ENCODE measurements around the gene HCK. TPM values are rescaled to one million over a fixed set of nuclear protein-coding genes. Genes with fewer than 3 reads are reported as not detected.
"Not testable (repeated sequence)": the region's sequence is repeated elsewhere in the genome, so short reads cannot be mapped to it uniquely, and the experiment has no call there.

The HCK gene
- polyA plus RNA-seq, 4 donors: 1.9 to 3.0 (median 2.4) TPM

DNA sequence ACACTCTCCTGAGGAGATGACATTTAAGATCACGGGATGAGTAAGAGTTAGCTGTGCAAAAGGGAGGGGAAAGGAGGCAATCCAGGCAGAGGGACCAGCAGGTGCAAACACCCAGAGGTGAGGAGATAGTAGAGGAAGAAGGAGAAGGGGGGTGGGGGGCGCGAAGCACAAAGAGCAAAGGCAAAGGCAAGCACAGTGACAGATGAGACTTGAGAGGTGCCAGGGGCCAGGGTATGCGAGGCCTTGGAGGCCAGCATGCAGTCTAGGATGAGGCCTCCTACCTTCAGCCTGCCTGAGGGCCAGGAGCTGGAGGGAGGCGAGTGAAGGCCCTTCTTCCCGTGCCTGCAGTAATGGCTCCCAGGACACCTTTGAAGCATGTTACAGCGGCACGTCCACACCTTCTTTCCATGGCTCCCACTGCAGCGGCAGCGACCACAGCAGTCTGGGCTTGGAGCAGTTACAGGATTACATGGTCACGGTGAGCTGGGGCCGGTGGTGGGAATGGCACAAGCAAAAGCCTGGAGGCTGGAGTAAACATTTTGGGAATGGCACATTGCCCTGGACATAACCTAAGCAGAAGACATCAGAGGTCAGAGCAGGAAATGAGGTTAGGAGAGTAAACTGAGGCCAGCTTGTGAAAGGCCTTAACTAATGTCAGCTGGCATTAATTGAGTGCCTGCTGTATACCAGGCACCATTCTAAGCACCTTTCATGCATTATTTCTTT lies 23.2 kb upstream of the HCK start:
- DNase-seq (ENCODE audit: low read depth in 4 of 4, low spot score in 2 of 4): peak in 3 of 4 donors; percentile 41 to 62 (median 44)

DNA sequence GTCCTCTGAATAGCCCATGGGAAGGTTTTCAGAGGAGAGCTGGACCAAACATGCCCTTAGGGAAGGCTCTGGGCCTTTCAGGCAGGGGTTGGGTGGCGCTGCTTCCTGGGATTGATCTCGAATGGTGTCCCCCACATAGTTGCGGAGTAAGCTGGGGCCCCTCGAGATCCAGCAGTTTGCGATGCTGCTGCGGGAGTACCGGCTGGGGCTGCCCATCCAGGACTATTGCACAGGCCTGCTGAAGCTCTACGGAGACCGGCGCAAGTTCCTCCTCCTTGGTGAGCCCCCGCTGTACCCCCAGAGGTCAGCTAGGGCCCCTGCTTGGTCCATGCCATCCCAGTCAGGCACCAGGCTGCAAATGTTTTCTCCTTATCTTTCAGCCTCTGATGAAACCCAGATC lies 22.5 kb upstream of the HCK start:
- DNase-seq (ENCODE audit: low read depth in 4 of 4, low spot score in 2 of 4): no peak

DNA sequence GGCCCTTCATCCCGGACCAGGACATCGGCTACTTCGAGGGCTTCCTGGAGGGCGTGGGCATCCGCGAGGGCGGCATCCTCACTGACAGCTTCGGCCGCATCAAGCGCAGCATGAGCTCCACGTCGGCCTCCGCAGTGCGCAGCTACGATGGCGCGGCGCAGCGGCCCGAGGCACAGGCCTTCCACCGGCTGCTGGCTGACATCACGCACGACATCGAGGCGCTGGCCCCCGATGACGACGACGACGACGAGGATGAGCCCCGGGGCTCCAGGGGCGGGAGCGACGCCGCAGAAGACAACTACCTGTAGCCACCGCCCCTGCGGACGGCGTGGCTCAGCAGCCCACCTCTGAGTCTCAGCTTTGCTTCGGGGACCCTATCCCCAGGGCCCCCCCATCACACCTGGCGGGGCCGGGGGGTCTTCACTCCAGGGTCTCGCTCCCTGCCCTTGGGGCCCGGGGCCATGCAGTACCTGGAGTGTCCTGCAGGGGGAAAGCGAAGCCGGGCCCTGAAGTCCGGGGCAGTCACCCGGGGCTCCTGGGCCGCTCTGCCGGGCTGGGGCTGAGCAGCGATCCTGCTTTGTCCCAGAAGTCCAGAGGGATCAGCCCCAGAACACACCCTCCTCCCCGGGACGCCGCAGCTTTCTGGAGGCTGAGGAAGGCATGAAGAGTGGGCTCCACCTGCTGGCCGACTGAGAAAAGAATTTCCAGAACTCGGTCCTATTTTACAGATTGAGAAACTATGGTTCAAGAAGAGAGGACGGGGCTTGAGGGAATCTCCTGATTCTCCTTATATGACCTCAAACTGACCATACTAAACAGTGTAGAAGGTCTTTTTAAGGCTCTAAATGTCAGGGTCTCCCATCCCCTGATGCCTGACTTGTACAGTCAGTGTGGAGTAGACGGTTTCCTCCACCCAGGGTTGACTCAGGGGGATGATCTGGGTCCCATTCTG lies 20.8 kb upstream of the HCK start:
- peak in 2 of 4 donors; percentile 63 to 73 for DNase-seq (ENCODE audit: low read depth in 4 of 4, low spot score in 2 of 4)

DNA sequence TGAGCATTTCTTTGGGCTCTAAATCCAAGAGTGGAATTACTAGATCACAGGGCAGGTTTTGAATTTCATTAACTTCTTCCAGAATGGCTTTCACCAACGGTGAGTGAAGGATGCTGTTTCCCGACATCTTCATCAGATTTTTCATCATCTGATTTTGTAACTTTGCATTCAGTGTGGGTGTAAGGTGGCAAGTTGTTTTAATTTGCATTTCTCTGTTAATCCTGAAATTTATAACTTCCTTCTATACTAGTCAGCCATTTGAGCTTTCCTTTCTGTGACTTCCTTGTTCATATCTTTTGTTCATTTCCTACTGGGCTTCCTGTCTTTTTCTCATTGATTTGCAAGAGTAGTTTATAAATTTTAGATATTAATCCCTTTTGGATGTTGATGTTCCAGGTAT lies 18.7 kb upstream of the HCK start:
- DNase-seq (ENCODE audit: low read depth in 4 of 4, low spot score in 2 of 4): no peak

DNA sequence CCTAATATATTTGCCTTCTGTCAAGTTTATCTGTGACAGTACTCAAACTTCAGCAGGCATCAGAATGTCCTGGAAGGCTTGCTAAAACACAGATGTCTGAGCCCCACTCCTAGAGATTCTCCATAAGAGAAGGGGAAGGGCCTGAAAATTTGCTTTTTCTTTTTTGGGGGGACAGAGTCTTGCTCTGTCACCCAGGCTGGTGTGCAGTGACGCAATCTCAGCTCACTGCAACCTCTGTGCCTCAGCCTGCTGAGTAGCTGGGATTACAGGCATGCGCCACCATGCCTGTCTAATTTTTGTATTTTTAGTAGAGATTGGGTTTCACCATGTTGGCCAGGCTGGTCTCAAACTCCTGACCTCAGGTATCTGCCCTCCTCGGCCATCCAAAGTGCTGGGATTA lies 18.3 kb upstream of the HCK start:
- not testable (repeated sequence) for DNase-seq (ENCODE audit: low read depth in 4 of 4, low spot score in 2 of 4)

DNA sequence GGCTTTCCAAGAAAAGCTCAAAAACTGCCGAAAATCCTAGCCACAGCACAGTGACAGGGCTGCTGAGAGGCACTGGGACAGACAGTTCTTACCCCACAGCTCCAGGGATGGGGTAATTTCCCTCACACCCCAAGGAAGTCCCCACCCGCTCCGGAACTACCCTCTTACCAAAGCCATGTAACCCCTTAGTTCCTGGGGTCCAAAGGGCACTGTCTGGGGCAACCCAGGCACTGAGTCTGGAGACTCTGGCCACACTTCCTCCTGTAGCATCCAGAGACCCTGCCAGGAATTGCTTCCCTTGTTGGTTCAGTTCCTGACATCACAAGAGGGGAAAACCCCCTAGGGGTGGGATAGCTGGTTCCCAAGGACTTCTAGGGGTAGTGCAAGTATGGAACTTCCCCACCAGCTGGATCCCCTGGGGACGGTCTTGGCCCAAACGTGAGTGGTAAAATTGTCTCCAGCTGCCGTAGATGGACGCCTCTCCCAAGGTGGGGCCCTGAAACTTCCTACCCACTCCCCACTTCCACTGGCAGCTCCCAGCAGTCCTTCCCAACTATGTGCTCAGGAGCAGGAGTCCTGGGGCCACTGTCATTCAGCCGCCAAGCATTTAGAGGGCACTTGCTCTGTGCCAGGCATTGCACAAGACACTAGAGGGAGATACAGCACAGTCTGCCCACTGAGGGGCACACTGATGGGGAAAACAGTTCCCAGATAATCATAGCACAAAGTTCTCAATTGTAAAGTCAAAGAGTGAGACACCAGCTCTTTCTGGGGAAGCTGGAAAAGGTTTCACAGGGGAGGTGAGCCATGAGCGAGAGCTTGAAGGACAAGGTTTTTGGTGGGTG lies 17.2 kb upstream of the HCK start:
- no peak for DNase-seq (ENCODE audit: low read depth in 4 of 4, low spot score in 2 of 4)

DNA sequence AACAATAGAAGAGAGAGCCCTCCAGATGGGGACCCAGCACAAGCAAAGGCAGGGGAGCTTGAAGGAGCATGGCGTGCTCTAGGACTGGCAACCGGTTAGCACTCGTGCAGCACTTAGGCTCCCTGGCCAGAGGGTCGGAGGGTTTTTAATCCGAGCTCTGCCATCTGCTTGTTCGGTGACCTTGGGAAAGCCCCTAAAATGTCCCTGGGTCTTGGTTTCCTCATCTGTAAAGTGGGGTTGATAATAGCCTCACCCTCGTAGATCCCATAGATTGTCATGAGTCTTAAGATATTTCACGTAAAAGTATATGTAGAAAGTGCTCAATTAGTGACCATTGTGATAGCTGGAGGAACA lies 16.6 kb upstream of the HCK start:
- no peak for DNase-seq (ENCODE audit: low read depth in 4 of 4, low spot score in 2 of 4)

DNA sequence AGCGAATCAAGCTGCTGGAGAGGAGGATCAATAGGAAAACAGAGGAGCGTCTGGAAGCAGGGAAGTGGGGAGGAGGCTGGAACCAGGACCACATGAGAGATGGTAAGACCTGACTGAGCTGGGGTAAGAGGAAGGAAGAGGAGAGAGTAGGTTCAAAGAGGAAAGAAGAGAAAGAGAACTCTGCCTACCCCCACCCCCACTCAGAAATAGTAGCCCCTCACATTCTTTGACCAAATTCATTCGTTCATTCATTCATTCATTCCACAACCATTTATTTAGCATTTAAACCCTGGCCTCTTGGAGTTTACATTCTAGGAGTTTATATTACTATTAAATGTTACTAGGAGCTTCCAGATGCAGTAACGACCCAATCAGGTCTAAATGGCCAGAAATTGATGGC lies 15.8 kb upstream of the HCK start:
- DNase-seq (ENCODE audit: low read depth in 4 of 4, low spot score in 2 of 4): no peak

DNA sequence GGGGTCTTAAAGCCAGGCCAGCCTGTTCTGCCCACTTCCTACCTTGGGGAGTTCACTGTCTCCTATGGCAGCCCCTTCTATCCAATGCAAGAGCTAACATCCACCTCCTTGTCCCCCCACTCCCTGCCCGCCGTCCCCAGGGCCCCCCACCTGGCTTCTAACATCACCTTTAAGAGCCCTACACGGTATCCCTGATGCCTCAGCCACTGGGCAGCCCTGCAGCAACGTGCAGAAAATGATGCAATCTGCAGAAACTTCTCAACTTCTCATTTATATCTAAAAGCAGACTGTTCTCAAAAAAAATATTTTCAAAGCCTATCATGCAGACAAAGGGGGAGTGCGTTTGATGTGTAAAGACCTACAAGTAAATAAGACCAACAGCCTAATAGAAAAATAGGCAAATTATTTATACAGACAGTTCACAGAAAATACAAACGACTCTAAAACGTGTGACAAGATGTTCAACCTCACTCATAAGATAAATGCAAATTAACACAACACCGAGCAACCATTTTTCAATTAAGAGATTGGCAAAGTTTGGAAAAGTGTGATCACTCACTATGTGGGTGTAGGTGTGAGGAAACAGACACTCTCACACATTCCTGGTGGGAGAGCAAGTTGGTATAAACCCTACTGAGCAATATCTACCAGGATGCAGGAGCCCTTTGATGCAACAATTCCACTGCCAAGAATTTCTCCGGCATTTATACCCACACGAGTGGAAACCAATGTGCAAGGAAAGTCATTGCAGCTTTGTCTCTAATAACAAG lies 15.1 kb upstream of the HCK start:
- DNase-seq (ENCODE audit: low read depth in 4 of 4, low spot score in 2 of 4): no peak

DNA sequence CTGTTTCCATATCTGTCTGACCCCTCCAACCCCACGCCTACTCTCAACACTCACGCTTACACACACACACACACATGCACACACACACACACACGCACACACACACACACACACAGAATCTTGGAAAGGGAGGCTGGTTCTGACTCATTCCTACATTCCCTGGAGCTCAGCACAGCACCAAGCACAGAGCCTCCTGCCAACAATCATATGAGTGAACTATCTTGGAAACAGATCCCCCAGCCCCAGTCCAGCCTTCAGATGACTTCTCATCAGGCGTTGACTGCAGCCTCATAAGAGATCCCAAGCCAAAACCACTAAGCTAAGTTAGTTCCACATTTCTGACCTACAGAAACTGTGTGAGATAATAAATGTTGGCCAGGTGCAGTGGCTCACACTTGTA lies 14.1 kb upstream of the HCK start:
- DNase-seq (ENCODE audit: low read depth in 4 of 4, low spot score in 2 of 4): no peak

DNA sequence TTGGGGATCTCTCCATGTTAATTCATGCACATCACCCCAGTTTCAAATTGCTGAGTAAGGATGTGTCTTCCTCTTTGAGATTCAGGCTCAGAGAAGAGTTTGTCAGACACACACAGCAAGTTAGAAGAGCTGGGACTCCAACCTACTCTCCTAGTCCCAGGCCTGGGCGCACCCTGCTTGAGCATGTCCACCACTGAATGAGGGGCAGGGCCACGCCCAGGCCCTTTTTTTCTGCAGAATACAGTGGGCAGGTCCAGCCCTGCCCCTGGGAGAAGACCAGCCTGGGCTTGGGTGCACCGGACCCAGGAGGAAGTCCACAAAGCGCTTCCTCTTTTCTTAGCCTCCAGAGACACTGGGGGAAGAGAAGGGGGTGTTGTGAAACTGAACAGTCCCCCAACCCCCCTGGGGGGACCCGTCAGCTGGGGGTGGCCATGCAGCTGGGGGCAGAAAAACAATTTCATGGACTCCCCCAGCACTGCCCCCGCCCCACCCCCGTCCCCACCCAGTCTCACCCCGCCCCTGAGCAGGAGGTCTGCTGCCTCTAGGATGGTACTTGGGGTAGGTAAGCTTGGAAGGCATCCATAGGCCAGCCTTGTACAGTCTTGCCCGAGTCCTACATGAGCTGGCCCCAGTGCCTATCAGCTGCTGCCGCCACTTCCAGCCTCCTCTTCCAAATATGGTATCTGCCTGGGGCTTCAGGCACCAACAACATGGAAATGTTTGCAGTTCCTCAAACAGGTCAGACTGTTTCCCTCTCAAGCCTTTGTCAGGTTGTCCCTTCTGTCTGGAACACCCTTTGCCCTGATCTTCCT lies 11.7 kb upstream of the HCK start:
- DNase-seq (ENCODE audit: low read depth in 4 of 4, low spot score in 2 of 4): no peak

DNA sequence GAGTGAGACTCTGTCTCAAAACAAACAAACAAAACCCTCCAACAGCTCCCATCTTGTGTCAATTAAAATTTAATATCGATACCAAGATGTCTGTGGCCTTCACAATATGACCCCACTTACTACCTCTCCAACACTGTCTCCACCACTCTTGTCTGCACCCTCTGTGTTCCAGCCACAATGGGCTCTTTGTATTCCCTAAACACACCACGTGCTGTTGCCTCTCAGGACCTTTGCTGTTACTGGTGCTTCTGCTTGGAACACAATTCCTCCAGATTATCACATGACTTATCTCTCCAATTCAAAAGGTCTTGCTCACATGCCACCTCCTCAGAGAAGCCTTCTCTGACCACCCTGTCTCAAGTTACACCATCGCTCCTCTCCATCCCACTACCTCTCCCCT lies 6.0 kb upstream of the HCK start:
- DNase-seq (ENCODE audit: low read depth in 4 of 4, low spot score in 2 of 4): no peak

DNA sequence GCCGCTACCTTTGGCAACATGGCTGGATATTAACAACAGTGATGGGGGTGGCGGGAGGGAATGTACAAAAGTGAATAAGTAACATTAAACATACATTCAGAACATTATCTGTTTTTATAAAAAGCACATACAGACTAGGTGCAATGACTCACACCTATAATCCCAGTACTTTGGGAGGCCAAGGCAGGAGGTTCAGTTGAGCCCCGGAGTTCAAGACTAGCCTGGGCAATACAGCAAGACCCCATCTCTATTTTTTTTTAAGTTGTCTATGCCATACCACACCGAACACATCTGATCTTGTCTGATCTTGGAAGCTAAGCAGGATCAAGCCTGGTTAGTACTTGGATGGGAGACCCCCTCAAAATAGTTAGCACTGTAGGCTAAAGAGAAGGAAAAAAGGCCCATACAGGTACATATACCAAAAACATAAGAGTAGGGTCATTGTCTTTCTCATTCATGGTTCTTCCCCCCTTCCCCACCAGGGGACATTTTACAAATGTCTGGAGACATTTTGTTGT lies 1.7 kb upstream of the HCK start:
- no peak for DNase-seq (ENCODE audit: low read depth in 4 of 4, low spot score in 2 of 4)

DNA sequence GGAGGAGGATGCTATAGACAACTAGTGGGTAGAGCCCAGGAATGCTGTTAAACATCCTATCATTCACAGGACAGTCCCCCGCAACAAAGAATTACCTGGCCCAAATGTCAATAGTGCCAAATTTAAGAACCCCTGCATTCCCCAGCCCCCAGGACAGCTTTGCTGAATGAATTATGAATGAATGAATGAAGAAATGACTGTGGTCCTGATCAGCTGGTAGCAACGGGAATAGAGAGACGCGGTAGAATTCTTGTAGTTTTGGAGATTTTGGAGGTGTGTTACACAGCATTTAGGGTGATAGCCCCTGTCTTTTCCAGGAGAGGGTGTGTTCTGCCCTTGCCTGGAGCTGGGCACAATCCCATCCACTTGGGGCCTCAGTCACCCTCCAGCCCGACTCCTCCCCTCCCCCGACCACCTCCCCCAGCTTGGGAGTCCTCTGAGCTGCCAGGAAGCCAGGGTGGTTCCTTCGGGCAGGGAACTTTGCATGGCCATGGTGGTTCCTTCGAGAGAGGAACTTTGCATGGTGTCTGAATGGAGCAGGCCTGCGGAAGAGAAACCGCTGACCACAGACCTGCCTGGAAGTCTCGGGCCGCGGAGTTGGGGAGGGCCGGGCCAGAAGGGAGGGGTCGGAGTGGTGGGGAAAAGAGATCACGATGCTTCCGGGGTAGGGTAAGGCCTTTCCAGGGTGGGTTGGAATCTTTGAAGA lies 1.0 kb upstream of the HCK start:
- no peak for DNase-seq (ENCODE audit: low read depth in 4 of 4, low spot score in 2 of 4)

DNA sequence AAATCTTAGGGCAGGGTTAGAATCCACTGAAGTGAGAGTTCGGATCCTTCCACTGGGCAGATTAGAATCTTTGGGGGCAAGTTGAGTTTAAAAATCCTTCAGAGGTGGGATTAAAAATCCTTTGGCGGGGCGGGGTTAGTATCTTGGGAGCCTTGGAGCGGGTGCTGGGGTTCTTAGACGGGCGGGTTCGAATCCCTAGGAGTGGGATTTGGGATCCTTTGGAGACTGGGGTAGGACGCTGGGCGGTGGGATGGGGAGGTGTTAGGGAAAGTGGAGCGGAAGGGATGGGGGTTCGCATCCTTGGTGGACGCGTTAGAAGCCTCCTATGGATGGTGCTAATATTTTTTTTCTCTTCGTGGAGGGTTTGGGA lies 337 bp upstream of the HCK start:
- no peak for DNase-seq (ENCODE audit: low read depth in 4 of 4, low spot score in 2 of 4)

DNA sequence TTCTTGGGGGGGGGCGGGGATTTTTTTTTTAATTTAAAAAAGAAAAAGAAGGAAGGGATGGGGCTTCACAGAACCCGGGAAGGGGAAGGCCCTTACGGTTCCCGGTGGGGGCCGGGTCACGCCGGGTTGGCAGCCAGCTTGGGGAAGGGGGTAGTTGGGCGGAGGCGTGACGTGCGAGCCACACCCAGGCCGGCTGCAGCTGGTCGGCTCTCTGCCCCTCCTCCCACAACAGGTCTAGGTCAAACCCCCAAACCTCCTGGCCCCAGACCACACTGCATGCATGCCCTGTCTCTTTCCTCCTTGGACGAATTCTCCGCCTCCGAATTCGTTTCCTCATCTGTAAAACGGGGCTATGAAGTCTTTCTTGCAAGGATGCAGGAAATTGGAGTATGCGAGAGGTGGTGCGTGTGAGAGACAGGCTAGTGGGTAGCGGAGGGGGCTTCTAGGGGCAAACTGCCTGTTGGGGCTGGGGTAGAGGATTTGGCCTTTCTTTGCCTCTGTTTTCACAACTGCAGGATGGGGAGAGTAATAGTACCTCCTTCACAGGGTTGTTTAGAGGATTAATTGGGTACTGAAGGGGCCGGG lies 828 bp downstream of the HCK start:
- DNase-seq (ENCODE audit: low read depth in 4 of 4, low spot score in 2 of 4): no peak

DNA sequence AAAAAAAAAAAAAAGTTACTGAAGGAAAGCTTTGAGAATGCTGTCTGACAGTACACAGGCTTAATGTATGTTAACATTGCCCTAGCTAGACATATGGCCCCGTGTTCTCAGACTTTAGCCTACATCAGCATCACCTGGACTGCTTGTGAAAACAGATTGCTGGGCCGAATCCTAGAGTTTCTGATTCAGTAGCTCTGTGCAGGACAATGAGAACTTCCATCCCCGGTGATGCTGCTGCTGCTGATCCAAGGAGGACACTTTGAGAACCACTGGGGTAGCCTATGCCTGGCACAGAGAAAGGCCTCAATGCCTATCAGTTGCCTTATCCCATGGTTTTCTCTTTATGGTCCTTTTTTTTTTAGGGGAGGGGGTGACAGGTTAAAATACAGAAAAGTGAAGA lies 1.6 kb downstream of the HCK start:
- no peak for DNase-seq (ENCODE audit: low read depth in 4 of 4, low spot score in 2 of 4)

DNA sequence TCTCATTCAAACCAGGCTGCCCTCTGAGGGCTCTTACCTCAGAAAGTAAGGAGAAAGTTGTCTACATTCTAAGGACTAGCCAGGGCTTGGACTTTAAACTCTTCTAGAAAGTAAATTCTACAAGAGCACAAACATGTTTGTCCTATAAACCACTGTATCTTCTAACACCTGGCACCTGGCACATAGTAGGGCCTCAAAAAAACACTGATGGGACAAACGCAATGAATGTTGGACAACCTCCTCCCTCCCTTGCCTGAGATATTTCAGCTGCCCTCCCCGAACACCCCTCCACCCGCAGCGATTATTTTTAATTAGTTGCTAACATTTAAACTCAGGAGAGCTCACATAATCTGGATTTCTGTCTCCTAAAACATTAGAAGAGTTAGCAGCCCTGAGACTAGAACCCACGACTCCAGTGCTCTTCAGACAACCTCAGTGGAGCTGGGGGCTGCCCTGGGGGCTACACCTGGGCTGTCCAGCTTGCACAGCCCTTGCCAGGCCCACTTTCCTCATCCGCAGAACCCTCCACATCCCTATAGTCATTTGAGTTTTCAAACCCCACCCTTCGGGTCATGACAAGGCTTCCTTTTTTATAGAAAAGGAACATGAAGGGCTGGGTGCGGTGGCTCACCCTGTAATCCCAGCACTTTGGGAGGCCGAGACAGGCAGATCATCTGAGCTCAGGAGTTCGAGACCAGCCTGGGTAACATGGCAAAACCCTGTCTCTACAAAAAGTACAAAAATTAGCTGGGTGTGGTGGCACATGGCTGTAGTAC lies 4.9 kb downstream of the HCK start:
- DNase-seq (ENCODE audit: low read depth in 4 of 4, low spot score in 2 of 4): no peak

Measured in left renal cortex interstitium (tissue), 4 donors.